Mucosa of descending colon (tissue), 3 donors: ENCODE results near the gene MBNL1. TPM values are rescaled to one million over a fixed set of nuclear protein-coding genes. Genes with fewer than 3 reads are reported as not detected.

ENCODE experiments used
- ATAC-seq: fragments of 200-7000 bp; cut with Tn5 transposase; one replicate; pipeline ENCODE4 v1.9.1; 2020; ENCODE audit warnings: mild to moderate bottlenecking, moderate library complexity
- DNase-seq, 3 donors: peaks; one replicate each; pipeline ENCODE4 v3.0.0-alpha.2; 2020
- H3K36me3 ChIP-seq: fragments of 200-600 bp; one replicate; pipeline ENCODE4 v1.8.0; 2021; ENCODE audit warnings: low read depth, mild to moderate bottlenecking
- H3K4me1 ChIP-seq: fragments of 200-600 bp; one replicate; pipeline ENCODE4 v1.8.0; 2021; ENCODE audit warnings: low read depth, mild to moderate bottlenecking
- H3K4me3 ChIP-seq: fragments of 200-600 bp; one replicate; pipeline ENCODE4 v1.8.0; 2021; ENCODE audit warnings: mild to moderate bottlenecking
- H3K9me3 ChIP-seq: fragments of 200-600 bp; one replicate; pipeline ENCODE4 v1.8.0; 2021; ENCODE audit warnings: mild to moderate bottlenecking
- intact Hi-C, 2 donors: fragments of 100-400 bp; cut with DNase I in 1 of 2; cut with micrococcal nuclease in 1 of 2; formaldehyde crosslinking; loops; one replicate each; pipeline versions ENCODE4 v1.11.0 to v1.11.1; 2022; cut with DNase I, micrococcal nuclease
- total RNA-seq, 3 donors: library from RNA; stranded (reverse); fragmentation: NEBNext Ultra II Directional in 2 of 3; extraction: Animal tissue kit (Norgen Biotek cat#: 25700) in 2 of 3; gene quantifications; one replicate each; pipeline versions ENCODE4 v1.2.1 to v1.2.4, GENCODE V29; 2021 to 2023
- TF ChIP-seq, protein P1 (sequence below): fragments of 200-600 bp; IDR thresholded peaks from one replicate; pipeline ENCODE4 v1.8.0; 2022; ENCODE audit warnings: antibody characterized with exemption, mild to moderate bottlenecking
- donor health status: DM: no; HTN: no; CAD: no; lungs with moderate emphysema.
- donor health status: DM: no; HTN: no; CAD: no.
- donor health status: DM: no; HTN: yes; CAD: no.

The MBNL1 gene
- total RNA-seq, 3 donors from 2014 or later, result 184 to 381 (median 215) TPM

DNA sequence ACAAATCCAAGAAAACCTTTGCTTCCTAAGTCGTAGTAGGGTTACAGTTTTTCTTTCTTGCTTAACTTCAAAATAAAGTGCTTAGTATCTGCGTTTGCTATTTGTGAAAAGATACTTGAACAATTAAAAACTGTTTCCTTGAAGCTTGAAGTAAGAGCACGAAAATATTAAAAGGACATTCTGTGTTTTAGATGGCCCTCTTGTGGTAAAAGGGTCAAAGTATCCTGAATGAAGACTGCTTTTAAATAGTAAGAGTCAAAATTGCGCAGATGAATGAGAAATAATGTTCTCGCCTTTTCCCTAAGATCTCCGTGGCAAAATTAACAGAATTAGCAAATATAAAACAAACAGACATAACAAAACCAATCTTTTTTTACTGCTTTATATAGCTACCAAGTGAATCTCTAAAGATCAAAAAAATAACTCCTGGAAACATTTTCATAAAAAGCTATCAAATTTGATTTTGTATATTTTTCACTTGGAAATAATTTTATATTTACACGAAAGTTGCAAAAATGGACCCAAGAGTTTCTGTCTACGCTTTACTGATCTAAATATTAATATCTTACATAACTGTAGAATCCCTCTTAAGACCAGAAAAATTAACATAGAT, 175.4 kb downstream of the MBNL1 start:
- intact Hi-C loops, result loop anchor here in 1 of 2 donors (10.0 kb wide), 1 partner anchor 369 kb away; no protein-coding TSS in a partner anchor
- Histone ChIP-seq H3K4me1 (peaks cover 7% of the 10 kb centered on the region), H3K9me3 (no peaks in the 10 kb centered on the region), H3K36me3 (no peaks in the 10 kb centered on the region), H3K4me3 (no peak overlapping the region)
- ATAC-seq (peak; percentile 65), DNase-seq (no peak)
- TF ChIP-seq, protein P1, sequence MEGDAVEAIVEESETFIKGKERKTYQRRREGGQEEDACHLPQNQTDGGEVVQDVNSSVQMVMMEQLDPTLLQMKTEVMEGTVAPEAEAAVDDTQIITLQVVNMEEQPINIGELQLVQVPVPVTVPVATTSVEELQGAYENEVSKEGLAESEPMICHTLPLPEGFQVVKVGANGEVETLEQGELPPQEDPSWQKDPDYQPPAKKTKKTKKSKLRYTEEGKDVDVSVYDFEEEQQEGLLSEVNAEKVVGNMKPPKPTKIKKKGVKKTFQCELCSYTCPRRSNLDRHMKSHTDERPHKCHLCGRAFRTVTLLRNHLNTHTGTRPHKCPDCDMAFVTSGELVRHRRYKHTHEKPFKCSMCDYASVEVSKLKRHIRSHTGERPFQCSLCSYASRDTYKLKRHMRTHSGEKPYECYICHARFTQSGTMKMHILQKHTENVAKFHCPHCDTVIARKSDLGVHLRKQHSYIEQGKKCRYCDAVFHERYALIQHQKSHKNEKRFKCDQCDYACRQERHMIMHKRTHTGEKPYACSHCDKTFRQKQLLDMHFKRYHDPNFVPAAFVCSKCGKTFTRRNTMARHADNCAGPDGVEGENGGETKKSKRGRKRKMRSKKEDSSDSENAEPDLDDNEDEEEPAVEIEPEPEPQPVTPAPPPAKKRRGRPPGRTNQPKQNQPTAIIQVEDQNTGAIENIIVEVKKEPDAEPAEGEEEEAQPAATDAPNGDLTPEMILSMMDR, result no peak

DNA sequence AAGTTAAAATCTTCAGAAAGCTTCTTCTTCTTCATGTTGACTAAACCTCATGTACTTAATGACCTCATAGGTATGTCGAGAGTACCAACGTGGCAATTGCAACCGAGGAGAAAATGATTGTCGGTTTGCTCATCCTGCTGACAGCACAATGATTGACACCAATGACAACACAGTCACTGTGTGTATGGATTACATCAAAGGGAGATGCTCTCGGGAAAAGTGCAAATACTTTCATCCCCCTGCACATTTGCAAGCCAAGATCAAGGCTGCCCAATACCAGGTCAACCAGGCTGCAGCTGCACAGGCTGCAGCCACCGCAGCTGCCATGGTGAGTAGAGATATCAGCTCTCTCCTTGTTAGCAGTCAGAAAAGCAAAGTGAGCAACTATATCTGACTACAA, 176.5 kb downstream of the MBNL1 start:
- ATAC-seq (no peak), DNase-seq (no peak)
- Histone ChIP-seq H3K4me1 (peaks cover 7% of the 10 kb centered on the region), H3K4me3 (no peak overlapping the region), H3K9me3 (no peaks in the 10 kb centered on the region), H3K36me3 (no peaks in the 10 kb centered on the region)
- TF ChIP-seq, protein P1, result no peak
- intact Hi-C loops, result loop anchor here in 1 of 2 donors (10.0 kb wide), 1 partner anchor 370 kb away; no protein-coding TSS in a partner anchor

DNA sequence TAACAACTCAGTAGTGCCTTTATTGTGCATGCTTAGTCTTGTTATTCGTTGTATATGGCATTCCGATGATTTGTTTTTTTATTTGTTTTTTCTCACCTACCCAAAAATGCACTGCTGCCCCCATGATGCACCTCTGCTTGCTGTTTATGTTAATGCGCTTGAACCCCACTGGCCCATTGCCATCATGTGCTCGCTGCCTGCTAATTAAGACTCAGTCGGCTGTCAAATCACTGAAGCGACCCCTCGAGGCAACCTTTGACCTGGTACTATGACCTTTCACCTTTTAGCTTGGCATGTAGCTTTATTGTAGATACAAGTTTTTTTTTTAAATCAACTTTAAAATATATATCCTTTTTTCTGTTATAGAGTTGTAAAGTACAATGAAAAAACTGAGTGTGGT, 177.8 kb downstream of the MBNL1 start:
- H3K4me1 ChIP-seq, result peaks cover 7% of the 10 kb centered on the region
- DNase-seq (no peak), ATAC-seq (no peak)
- intact Hi-C loops, result loop anchor here in 1 of 2 donors (10.0 kb wide), 1 partner anchor 372 kb away; no protein-coding TSS in a partner anchor
- TF ChIP-seq, protein P1, result no peak
- H3K9me3 ChIP-seq, result no peaks in the 10 kb centered on the region
- H3K4me3 ChIP-seq, result no peak overlapping the region
- H3K36me3 ChIP-seq, result no peaks in the 10 kb centered on the region

DNA sequence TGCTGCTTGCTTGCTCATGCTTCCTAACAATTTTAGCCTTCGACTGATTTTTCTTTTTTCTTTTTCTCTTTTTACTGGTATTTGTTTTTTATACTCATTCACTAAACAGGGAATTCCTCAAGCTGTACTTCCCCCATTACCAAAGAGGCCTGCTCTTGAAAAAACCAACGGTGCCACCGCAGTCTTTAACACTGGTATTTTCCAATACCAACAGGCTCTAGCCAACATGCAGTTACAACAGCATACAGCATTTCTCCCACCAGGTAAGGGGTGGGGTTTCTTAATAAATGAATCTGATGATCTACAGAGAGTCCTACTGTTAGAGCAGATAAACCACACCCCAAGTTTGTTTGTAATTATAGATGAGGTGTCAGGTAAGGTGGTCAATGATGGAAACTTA, 178.8 kb downstream of the MBNL1 start:
- H3K36me3 ChIP-seq, result no peaks in the 10 kb centered on the region
- DNase-seq, result no peak
- TF ChIP-seq, protein P1, result no peak
- H3K4me1 ChIP-seq, result peaks cover 7% of the 10 kb centered on the region
- no peaks in the 10 kb centered on the region for H3K9me3 ChIP-seq
- intact Hi-C loops, result loop anchor here in 1 of 2 donors (10.0 kb wide), 1 partner anchor 373 kb away; no protein-coding TSS in a partner anchor
- no peak for ATAC-seq
- H3K4me3 ChIP-seq, result no peak overlapping the region

DNA sequence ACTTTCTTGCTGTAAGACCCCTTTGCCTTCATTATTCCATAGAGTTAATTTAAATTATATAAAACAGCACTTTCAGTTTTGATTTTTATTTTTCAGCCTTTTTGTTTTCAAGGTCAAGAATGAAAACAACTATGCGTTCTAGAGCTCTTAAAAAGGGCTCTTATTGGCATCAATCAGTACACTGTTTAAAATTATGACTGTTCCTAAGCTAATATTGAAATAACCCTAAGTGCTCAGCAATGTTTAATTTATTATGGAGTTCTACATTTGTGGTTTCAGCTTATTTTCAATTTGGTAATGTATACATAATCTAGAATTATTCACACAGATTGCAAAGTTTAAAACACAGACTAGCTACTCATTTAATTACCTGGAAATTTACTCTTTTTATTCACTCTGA, 179.4 kb downstream of the MBNL1 start:
- peaks cover 7% of the 10 kb centered on the region for H3K4me1 ChIP-seq
- TF ChIP-seq, protein P1, result no peak
- intact Hi-C loops, result loop anchor here in 1 of 2 donors (10.0 kb wide), 1 partner anchor 373 kb away; no protein-coding TSS in a partner anchor
- DNase-seq, result no peak
- H3K36me3 ChIP-seq, result no peaks in the 10 kb centered on the region
- H3K9me3 ChIP-seq, result no peaks in the 10 kb centered on the region
- no peak for ATAC-seq
- H3K4me3 ChIP-seq, result no peak overlapping the region
